Heart left ventricle (tissue), 13 donors: ENCODE results near the gene NR2F1-AS1.

Experiments used
- POLR2A ChIP-seq, 2 donors: fragments of 450-650 bp; IDR thresholded peaks; one replicate each; pipeline ENCODE4 v1.6.1; 2017; ENCODE audit warnings: antibody characterized with exemption in 2 of 2, mild to moderate bottlenecking in 2 of 2, moderate library complexity in 2 of 2
- TF ChIP-seq, protein P1 (sequence below), 12 donors: fragments of 200-600 bp; sonication (generic) in 4 of 12; IDR thresholded peaks; one replicate each; pipeline versions ENCODE4 v1.5.0 to v1.8.0; 2018 to 2022; ENCODE audit warnings: antibody characterized with exemption in 12 of 12, mild to moderate bottlenecking in 5 of 12
- donor health status: ischemic (EF 13 %, LVEDD 7.1; RV severe dilation, severe dysfunction).
- donor health status: DM: no; HTN: yes; CAD: no.
- donor health status: DM: no; HTN: no; CAD: no.
- donor health status: ischemic (EF 25% LVEDD 6.9; RV normal size, moderate dysfunction).
- donor health status: ischemic (EF 25% LVEDD 5.7; RV mildly dilated, moderate dysfunction).
- donor health status: ischemic (EF 35%, LVEDD 5.7; RV mildly dilated, moderate dysfunction).
- donor health status: nonischemic (EF 11% LVEDD 7.7; RV severe dilation, severe dysfunction).
- donor health status: DM: yes; HTN: yes; CAD: no.
- donor health status: PGD.
- donor health status: ischemic (EF 29% LVEDD 5.4; RV normal size, mild dysfunction).
- donor health status: nonischemic (EF 23%, LVEDD 6.1; RV moderate dilation, normal function).

DNA sequence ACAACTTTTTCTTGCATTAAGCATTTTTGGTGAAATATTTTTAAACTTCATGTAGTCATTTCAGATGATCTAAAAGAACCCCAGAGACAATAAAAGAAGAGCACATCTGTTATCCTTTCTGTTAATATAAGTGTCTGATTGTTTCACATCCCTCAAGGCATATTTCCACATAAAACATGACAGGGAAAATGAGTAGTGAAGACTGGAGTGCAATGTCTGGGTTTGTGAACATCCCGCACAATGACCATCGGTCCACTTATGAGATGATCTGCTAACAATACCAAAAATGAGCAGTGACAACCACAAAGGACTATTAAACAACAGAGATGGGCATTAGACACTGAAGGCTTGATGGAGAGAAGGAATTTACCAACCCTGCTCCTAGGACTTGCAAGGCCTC lies 209.1 kb downstream of the NR2F1-AS1 start:
- TF ChIP-seq POLR2A (IDR thresholded peaks at IDR 0.05): no peak
- TF ChIP-seq, protein P1, sequence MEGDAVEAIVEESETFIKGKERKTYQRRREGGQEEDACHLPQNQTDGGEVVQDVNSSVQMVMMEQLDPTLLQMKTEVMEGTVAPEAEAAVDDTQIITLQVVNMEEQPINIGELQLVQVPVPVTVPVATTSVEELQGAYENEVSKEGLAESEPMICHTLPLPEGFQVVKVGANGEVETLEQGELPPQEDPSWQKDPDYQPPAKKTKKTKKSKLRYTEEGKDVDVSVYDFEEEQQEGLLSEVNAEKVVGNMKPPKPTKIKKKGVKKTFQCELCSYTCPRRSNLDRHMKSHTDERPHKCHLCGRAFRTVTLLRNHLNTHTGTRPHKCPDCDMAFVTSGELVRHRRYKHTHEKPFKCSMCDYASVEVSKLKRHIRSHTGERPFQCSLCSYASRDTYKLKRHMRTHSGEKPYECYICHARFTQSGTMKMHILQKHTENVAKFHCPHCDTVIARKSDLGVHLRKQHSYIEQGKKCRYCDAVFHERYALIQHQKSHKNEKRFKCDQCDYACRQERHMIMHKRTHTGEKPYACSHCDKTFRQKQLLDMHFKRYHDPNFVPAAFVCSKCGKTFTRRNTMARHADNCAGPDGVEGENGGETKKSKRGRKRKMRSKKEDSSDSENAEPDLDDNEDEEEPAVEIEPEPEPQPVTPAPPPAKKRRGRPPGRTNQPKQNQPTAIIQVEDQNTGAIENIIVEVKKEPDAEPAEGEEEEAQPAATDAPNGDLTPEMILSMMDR (IDR thresholded peaks at IDR 0.05): no peak
